CD4-positive, alpha-beta memory T cell (primary cell): ENCODE measurements around the gene NFATC1. TPM values are rescaled to one million over a fixed set of nuclear protein-coding genes. Genes with fewer than 3 reads are reported as not detected.

ENCODE experiments used
- CTCF ChIA-PET: fragments of 350-600 bp; sonication (Branson Sonifier 250); formaldehyde crosslinking; loops from one replicate; lab custom pipeline; 2021; ENCODE audit warnings: inconsistent platforms; ENCODE audit not compliant: partially characterized antibody; lab: Charles Lee
- POLR2A ChIA-PET: fragments of 350-600 bp; sonication (Branson Sonifier 250); formaldehyde crosslinking; loops from one replicate; lab custom pipeline; 2021; ENCODE audit not compliant: partially characterized antibody; lab: Charles Lee
- DNase-seq, 5 donors: peaks; one replicate each; pipeline versions ENCODE4 v3.0.0 to v3.0.0-alpha.2; 2020 to 2022; ENCODE audit warnings: mixed read lengths in 1 of 5
- H3K27ac ChIP-seq: one replicate; pipeline ENCODE4 v1.7.0; 2013; ENCODE audit warnings: low read depth, low read length
- H3K27me3 ChIP-seq: 2 replicates; pipeline ENCODE4 v1.7.0; 2013; ENCODE audit warnings: mild to moderate bottlenecking, low read length, moderate library complexity; ENCODE audit not compliant: insufficient read depth
- H3K36me3 ChIP-seq: 2 replicates; pipeline ENCODE4 v1.7.0; 2013; ENCODE audit warnings: mild to moderate bottlenecking, low read length, moderate library complexity; ENCODE audit not compliant: insufficient read depth
- H3K4me1 ChIP-seq: 2 replicates; pipeline ENCODE4 v1.7.0; 2013; ENCODE audit warnings: mild to moderate bottlenecking, low read length, moderate library complexity; ENCODE audit not compliant: insufficient read depth
- H3K4me3 ChIP-seq, 2 donors: one replicate each; pipeline ENCODE4 v1.7.0; 2013; ENCODE audit warnings: low read length in 2 of 2, mild to moderate bottlenecking in 1 of 2
- H3K9me3 ChIP-seq, 2 donors: one replicate each; pipeline ENCODE4 v1.7.0; 2013; ENCODE audit warnings: low read length in 2 of 2, control low read depth in 1 of 2; ENCODE audit not compliant: control insufficient read depth in 1 of 2
- H3K27ac Mint-ChIP-seq, 7 donors: one replicate each; pipeline ENCODE4 v1.8.0; 2020 to 2021; ENCODE audit warnings: mixed read lengths in 7 of 7, mild to moderate bottlenecking in 6 of 7, inconsistent platforms in 3 of 7, moderate library complexity in 3 of 7
- H3K27me3 Mint-ChIP-seq, 2 donors: one replicate each; pipeline ENCODE4 v1.8.0; 2020 to 2021; ENCODE audit warnings: mixed read lengths in 2 of 2
- H3K36me3 Mint-ChIP-seq, 2 donors: one replicate each; pipeline ENCODE4 v1.8.0; 2020 to 2021; ENCODE audit warnings: mixed read lengths in 2 of 2, inconsistent platforms in 1 of 2, mild to moderate bottlenecking in 1 of 2
- H3K4me1 Mint-ChIP-seq, 4 donors: one replicate each; pipeline ENCODE4 v1.8.0; 2020 to 2021; ENCODE audit warnings: mixed read lengths in 4 of 4, mild to moderate bottlenecking in 1 of 4
- H3K4me3 Mint-ChIP-seq, 8 donors: one replicate each; pipeline ENCODE4 v1.8.0; 2020 to 2021; ENCODE audit warnings: mixed read lengths in 8 of 8, mild to moderate bottlenecking in 7 of 8, moderate library complexity in 6 of 8, inconsistent platforms in 3 of 8
- H3K9me3 Mint-ChIP-seq, 8 donors: one replicate each; pipeline ENCODE4 v1.8.0; 2020 to 2021; ENCODE audit warnings: mixed read lengths in 8 of 8, mild to moderate bottlenecking in 5 of 8, inconsistent platforms in 3 of 8, moderate library complexity in 1 of 8
- intact Hi-C: fragments of 100-400 bp; cut with micrococcal nuclease; formaldehyde crosslinking; loops from one replicate; pipeline ENCODE4 v1.15.1; 2023
- polyA plus RNA-seq, 2 donors: library from polyadenylated mRNA; unstranded; fragments of 300-500 nt; fragmentation: Illumina TruSeq; gene quantifications; one replicate each; pipeline ENCODE4 v1.2.3, GENCODE V29; 2021
- total RNA-seq, 2 experiments: library from RNA; stranded (reverse); gene quantifications; one replicate each; pipeline ENCODE4 v1.2.3, GENCODE V29; 2021

Gene NFATC1
- total and polyA plus RNA-seq, 4 experiments from 2014 or later: 15.3 to 69.6 (median 54.9) TPM

GRCh38 chr18:79493801-79494211, 98.1 kb downstream of the NFATC1 start:
- H3K4me3 Mint-ChIP-seq: no peak overlapping the region
- CTCF ChIA-PET: no interaction called here

GRCh38 chr18:79494936-79495335, 99.2 kb downstream of the NFATC1 start:
- Mint-ChIP-seq H3K9me3 (peaks cover 3 to 34% (median 24%) of the 10 kb centered on the region in 8 donors), H3K4me1 (peaks cover 9 to 26% (median 14%) of the 10 kb centered on the region in 4 donors), H3K36me3 (peaks cover 47 to 53% of the 10 kb centered on the region in 2 donors), H3K27ac (peak overlapping the region in 1 of 7 donors; percentile 21), H3K27me3 (no peaks in the 10 kb centered on the region), H3K4me3 (no peak overlapping the region)
- H3K27me3 ChIP-seq: no peaks in the 10 kb centered on the region
- intact Hi-C loops: no loop called here
- H3K4me3 ChIP-seq: no peak overlapping the region
- DNase-seq: no peak
- H3K4me1 ChIP-seq: peaks cover 11% of the 10 kb centered on the region
- ChIA-PET CTCF (no interaction called here), POLR2A (interaction anchor here (0.5 to 1.1 kb wide), 2 partner anchors 9 to 22 kb away, joined by 3 to 4 read pairs; no protein-coding TSS in a partner anchor)
- no peak overlapping the region for H3K27ac ChIP-seq
- peaks cover 24% of the 10 kb centered on the region for H3K36me3 ChIP-seq
- no peaks in the 10 kb centered on the region for H3K9me3 ChIP-seq

More at GRCh38 chr18:79493801-79494211, 98.1 kb downstream of the NFATC1 start:
- no peaks in the 10 kb centered on the region for H3K9me3 ChIP-seq
- Mint-ChIP-seq H3K27ac (no peak overlapping the region), H3K27me3 (no peaks in the 10 kb centered on the region), H3K9me3 (peaks cover under 1 to 22% (median 14%) of the 10 kb centered on the region in 8 donors), H3K36me3 (peaks cover 40 to 42% of the 10 kb centered on the region in 2 donors), H3K4me1 (peaks cover 9 to 31% (median 14%) of the 10 kb centered on the region in 4 donors)
- no peak overlapping the region for H3K4me3 ChIP-seq
- POLR2A ChIA-PET: no interaction called here
- no peaks in the 10 kb centered on the region for H3K27me3 ChIP-seq
- peaks cover 11% of the 10 kb centered on the region for H3K4me1 ChIP-seq
- intact Hi-C loops: no loop called here
- H3K36me3 ChIP-seq: peaks cover 31% of the 10 kb centered on the region
- no peak overlapping the region for H3K27ac ChIP-seq
- DNase-seq: no peak

GRCh38 chr18:79495591-79496071, 99.9 kb downstream of the NFATC1 start:
- Mint-ChIP-seq H3K4me3 (no peak overlapping the region), H3K9me3 (peaks cover 3 to 38% (median 27%) of the 10 kb centered on the region in 8 donors), H3K27me3 (no peaks in the 10 kb centered on the region), H3K36me3 (peaks cover 50 to 57% of the 10 kb centered on the region in 2 donors), H3K27ac (peak overlapping the region in 2 of 7 donors; percentile 64 to 78), H3K4me1 (peaks cover 9 to 20% (median 12%) of the 10 kb centered on the region in 4 donors)
- Histone ChIP-seq H3K27ac (no peak overlapping the region), H3K36me3 (peaks cover 20% of the 10 kb centered on the region), H3K4me1 (peaks cover 11% of the 10 kb centered on the region), H3K4me3 (no peak overlapping the region), H3K9me3 (no peaks in the 10 kb centered on the region), H3K27me3 (no peaks in the 10 kb centered on the region)
- DNase-seq: no peak
- intact Hi-C loops: no loop called here
- POLR2A ChIA-PET: interaction anchor here (1.1 kb wide), 1 partner anchor 21 kb away, joined by 4 read pairs; no protein-coding TSS in a partner anchor
- CTCF ChIA-PET: no interaction called here

- Mint-ChIP-seq H3K36me3 (peaks cover 46 to 50% of the 10 kb centered on the region in 2 donors), H3K4me1 (peaks cover 6 to 16% (median 8%) of the 10 kb centered on the region in 4 donors), H3K27ac (peak overlapping the region in 2 of 7 donors; percentile 64 to 70), H3K27me3 (no peaks in the 10 kb centered on the region), H3K9me3 (peaks cover 3 to 38% (median 27%) of the 10 kb centered on the region in 8 donors), H3K4me3 (no peak overlapping the region)
- peaks cover 8% of the 10 kb centered on the region for H3K4me1 ChIP-seq
- CTCF ChIA-PET: no interaction called here
- H3K9me3 ChIP-seq: no peaks in the 10 kb centered on the region
- intact Hi-C loops: no loop called here
- no peak overlapping the region for H3K27ac ChIP-seq
- no peak overlapping the region for H3K4me3 ChIP-seq
- DNase-seq: no peak
- peaks cover 17% of the 10 kb centered on the region for H3K36me3 ChIP-seq
- POLR2A ChIA-PET: interaction anchor here (1.1 kb wide), 1 partner anchor 20 kb away, joined by 4 read pairs; no protein-coding TSS in a partner anchor
- H3K27me3 ChIP-seq: no peaks in the 10 kb centered on the region
Observed at GRCh38 chr18:79496237-79496977, 100.7 kb downstream of the NFATC1 start.

- intact Hi-C loops: no loop called here
- H3K4me1 ChIP-seq: peaks cover 5% of the 10 kb centered on the region
- Mint-ChIP-seq H3K36me3 (peaks cover 42 to 50% of the 10 kb centered on the region in 2 donors), H3K27ac (peak overlapping the region in 2 of 7 donors; percentile 57 to 82), H3K4me1 (peaks cover 4 to 11% (median 7%) of the 10 kb centered on the region in 4 donors), H3K27me3 (no peaks in the 10 kb centered on the region), H3K4me3 (no peak overlapping the region), H3K9me3 (peaks cover 3 to 38% (median 27%) of the 10 kb centered on the region in 8 donors)
- no peak overlapping the region for H3K4me3 ChIP-seq
- DNase-seq: no peak
- H3K27me3 ChIP-seq: no peaks in the 10 kb centered on the region
- H3K27ac ChIP-seq: no peak overlapping the region
- H3K9me3 ChIP-seq: no peaks in the 10 kb centered on the region
- ChIA-PET POLR2A (interaction anchor here (1.7 kb wide), 1 partner anchor 9 kb away, joined by 3 read pairs; no protein-coding TSS in a partner anchor), CTCF (interaction anchor here (1.5 kb wide), 1 partner anchor 116 kb away, joined by 3 read pairs; no protein-coding TSS in a partner anchor)
- H3K36me3 ChIP-seq: peaks cover 17% of the 10 kb centered on the region
Observed at GRCh38 chr18:79496978-79497637, 101.4 kb downstream of the NFATC1 start.

GRCh38 chr18:79497638-79498081, 101.9 kb downstream of the NFATC1 start:
- Mint-ChIP-seq H3K4me3 (no peak overlapping the region), H3K36me3 (peaks cover 40 to 50% of the 10 kb centered on the region in 2 donors)

More at GRCh38 chr18:79497638-79498081, 101.9 kb downstream of the NFATC1 start:
- DNase-seq: no peak
- H3K4me1 Mint-ChIP-seq: peaks cover 5 to 14% (median 10%) of the 10 kb centered on the region in 4 donors
- intact Hi-C loops: no loop called here
- ChIA-PET POLR2A (interaction anchor here (1.7 kb wide), 1 partner anchor 9 kb away, joined by 3 read pairs; no protein-coding TSS in a partner anchor), CTCF (interaction anchor here (1.5 kb wide), 1 partner anchor 117 kb away, joined by 3 read pairs; no protein-coding TSS in a partner anchor)
- Histone ChIP-seq H3K27me3 (no peaks in the 10 kb centered on the region), H3K9me3 (no peaks in the 10 kb centered on the region), H3K4me3 (no peak overlapping the region), H3K27ac (no peak overlapping the region), H3K36me3 (peaks cover 17% of the 10 kb centered on the region), H3K4me1 (peaks cover 8% of the 10 kb centered on the region)
- no peak overlapping the region for H3K27ac Mint-ChIP-seq
- H3K27me3 Mint-ChIP-seq: no peaks in the 10 kb centered on the region
- peaks cover 3 to 38% (median 27%) of the 10 kb centered on the region in 8 donors for H3K9me3 Mint-ChIP-seq
